Activated naive CD8-positive, alpha-beta T cell treated with anti-CD3 and anti-CD28 coated beads, Interleukin-2, amount 50 U/mL, for 16 hours (primary cell): ENCODE results near the gene PDE7B.
"Not testable (repeated sequence)": the region's sequence is repeated elsewhere in the genome, so short reads cannot be mapped to it uniquely, and the experiment has no call there.

Source experiments
- DNase-seq: peaks from one replicate; pipeline ENCODE4 v3.0.0-alpha.2; 2020; ENCODE audit warnings: low read depth, low spot score

Gene PDE7B

DNA sequence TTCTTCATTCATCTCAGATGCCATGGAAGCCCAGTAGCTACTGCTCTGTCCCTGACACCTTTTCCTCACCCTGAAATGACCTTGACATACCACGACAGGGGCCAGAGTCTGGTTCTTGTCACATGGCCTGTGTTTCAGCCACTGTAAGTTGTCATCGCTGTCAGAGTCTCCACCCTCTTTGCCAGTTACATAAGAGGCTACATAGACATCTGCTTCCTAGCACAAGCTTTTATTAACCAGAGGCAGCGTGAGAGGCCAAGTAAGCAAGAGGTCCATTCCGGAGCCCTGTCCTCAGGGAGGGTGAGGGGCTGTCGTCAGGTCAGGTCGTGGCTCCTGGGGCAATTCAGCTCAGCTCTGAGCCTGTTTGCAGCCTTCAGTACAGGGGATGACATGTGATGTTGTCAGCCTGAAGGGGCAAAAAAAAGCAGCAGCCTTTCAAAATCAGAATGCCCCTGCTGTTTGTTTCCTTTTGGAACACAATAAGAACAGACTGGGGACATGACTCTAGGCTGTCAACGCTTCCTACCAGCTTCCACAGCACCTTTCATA, 252.3 kb downstream of the PDE7B start:
- no peak for DNase-seq

DNA sequence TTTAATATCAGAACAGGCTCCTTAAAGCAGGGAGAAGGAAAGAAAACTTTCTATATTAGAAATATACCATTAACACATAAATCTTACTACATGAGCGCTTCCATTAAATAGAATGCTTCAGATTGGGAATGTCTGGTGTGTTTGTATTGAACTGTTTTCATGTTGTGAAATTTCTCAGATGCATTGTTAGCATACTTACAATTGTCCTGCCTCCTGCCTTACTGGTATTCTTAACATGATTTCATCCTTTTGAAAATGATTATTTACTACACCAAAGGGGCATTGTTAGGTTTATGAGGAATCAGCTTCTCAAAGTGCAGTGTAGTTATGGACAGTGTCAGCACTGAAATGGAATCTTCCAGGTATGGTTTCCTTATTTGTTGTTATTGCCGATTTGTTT, 253.1 kb downstream of the PDE7B start:
- no peak for DNase-seq

DNA sequence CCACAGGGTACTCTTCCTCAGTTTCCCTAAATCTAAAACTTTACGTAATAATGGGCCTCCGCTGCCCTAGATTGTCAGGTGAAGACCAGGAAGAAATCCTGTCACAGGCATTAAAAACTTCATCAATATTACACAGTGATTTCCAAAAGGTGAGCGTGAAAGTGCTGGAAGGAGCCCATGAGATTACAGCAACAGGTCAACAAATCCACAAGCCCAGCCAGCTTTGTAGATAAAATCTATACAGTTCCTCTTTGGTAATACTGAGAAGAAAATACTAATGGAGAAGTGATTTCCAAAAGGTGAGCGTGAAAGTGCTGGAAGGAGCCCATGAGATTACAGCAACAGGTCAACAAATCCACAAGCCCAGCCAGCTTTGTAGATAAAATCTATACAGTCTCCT, 254.3 kb downstream of the PDE7B start:
- not testable (repeated sequence) for DNase-seq

DNA sequence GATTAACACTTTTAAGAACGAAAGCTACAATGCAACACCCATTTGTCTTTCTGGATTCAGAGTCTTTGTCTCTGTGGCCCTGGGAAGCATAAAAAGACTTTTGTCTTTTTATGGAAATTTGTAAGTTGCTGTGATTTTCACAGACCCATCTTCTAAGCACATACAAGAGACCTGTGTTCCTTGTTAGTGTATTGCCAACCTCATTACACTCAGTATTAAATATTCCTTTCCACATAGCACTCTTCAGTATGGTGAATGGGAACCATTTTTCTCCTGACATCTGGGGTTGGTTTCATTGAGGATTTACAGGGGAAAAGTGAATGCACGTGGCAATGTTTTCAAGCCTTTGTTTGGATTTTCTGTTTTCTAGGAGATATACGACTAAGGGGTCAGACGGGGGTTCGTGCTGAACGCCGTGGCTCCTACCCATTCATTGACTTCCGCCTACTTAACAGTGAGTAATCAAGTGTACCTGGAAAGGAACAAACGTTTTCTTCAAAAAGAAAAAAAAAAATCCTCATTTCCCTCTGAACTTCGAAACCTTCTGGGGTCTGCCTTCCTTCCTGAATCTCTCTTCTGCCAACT, 257.0 kb downstream of the PDE7B start:
- DNase-seq: no peak

DNA sequence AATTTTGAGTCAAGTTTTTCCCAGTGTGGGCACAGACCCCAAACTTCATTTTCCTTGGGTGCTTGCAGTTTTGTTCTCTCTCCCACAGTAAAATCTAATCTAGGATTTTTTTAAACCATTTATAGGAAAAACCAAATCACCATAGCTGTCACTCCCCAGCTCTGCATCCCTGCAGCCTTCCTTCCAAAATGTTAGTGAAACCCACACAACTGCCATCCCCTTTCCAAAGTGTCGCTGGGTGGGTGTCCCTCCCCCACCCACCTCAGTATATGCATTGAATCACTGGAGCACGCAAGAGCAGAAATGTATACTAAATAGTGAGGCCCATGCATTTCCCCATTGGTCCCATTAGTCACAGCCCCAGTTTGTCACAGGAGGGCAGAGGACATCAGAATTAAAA, 260.3 kb downstream of the PDE7B start:
- no peak for DNase-seq

DNA sequence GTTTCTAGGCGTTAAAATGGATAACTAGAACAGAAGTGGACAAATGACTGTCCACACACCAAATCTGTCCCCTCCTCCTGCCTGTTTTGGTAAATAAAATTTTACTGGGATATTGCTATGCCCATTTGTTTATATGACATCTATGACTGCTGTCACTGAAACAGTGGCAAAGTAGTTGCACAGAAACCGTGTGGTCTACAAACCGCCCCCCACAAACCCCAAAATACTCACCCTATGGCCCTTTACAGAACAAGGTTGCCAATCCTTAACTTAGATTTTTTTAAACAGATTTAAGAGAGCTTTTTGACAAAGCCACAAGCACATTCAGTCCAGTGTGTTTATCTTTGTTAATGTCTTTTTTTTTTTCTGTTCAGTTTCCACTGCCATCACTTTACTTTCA, 260.8 kb downstream of the PDE7B start:
- DNase-seq: no peak

DNA sequence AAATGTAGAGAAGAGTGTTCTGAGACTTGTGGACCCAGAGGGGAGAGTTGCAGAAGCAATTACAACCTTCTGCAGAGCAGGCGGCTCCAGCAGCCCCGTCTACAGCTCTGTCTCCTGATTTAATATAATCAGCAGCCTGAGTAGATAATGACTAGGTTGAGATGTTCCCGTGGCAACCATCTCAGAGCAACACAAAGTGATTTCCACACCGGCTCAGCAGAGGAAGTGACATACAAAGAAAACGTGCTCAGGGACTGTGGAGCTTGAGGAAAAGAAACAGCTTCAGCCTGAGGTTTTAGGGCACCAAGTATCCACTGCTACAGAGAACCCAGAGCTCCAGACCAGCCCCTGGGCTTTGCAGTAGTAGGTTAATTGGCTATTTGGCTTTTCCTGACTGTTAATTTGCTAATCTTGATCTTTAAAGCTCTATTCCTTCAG, 262.3 kb downstream of the PDE7B start:
- no peak for DNase-seq

DNA sequence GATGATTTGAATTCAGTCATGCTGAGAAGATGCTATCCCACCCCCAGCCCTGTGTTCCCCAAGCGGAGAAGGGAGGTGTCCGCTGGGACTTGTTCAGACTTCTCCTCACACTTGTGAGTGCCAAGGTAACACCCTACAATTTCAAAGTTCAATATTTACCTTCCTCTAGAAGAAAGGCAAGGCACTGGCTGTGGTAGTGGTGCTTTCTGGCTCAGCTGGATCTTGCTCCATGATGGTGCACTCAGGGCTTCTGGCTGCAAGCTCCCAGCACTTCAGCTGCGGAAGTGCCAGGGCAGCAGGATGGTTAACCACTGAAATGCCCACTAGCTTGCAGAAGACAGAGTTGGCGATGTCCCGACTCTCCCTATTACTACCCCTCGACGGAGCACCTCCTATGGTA, 263.2 kb downstream of the PDE7B start:
- DNase-seq: no peak

DNA sequence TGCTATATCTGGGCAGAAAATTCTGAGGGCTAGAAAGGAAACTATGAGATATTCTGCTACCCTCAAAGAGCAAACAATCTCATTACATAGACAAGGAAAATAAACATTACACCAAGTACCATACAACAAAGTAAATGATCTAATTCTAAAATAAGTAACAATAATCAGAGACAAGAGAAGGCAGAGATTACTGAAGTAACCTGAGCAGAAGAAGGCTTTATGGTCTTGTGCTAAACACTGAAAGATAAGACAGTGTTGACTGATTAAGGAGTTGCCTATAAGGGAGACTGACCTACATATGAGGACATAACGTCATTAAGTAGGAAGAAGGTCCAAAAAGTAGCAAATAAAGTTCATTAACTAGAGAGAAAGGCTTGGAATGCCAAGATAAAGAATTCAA, 264.4 kb downstream of the PDE7B start:
- no peak for DNase-seq

DNA sequence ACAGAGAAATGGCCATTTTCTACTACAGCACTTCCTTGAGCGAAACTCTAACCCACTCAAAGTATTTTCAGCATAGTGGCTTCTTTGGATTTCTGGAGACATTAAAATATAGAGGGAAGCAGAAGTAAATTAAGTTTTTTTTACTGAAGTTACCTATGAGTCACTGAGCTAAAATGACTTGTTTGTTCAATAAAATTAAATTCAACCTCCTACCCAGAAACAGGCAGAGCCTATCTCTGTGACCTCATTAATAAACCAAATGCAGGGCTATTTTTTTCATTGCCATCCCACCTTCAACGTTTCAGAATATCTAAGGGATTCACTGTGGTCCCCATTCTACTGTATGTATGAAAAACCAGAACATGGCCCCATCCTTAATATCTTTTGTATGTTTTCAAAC, 265.6 kb downstream of the PDE7B start:
- DNase-seq: no peak

DNA sequence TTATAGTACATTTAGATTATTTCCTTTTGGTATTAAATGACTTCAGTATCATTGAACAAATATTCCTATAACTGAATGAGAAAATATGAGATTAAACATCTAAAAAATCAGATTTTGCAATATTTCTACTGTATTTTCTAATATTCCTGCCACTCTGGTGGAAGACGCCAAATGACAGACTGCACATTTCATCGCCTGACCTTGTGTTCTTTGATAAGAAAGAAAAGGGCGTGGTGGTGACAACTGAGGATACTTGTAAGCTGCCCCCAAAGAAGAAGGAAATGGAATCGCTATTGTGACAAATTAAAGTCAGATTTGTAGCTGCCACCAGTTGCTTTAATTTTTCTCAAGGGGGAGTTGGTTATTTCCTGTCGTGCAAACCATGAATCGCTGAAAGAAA, 267.3 kb downstream of the PDE7B start:
- DNase-seq: no peak

DNA sequence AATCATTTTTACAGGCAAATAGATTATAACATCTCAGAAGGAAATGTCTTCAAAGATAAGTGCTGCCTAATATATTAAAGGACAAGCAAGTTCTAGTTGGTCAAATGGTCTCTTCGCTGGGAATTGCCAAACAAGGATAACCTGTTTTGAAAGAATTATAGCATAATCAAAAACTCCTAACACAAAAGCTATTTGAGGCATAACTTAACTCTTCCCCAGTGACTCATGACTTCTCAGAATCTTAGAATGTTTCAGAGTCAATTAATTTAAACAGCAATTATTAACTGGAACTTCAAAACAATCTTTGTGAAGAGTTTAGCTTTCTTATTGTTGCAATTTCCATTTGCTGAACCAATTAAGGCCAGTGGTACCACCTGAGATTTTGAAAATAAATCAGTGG, 272.0 kb downstream of the PDE7B start:
- no peak for DNase-seq

DNA sequence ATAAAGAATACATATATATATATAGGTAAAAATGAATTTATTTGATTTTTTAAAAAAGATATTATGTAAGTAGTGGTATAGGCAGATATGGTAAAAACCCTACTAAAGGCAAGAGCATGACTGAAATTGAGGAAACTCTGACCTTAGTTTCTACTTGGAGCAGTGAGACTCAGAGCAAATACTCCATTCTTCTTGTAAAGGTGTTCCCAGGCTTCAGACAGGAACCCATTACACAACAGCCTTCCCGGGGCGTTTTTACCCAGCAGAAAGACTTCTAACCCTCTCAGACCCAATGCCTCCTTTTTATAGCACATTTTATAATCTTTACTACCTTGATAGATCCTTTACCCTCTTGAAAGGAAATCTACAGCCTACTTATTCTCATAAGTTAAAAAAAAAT, 274.1 kb downstream of the PDE7B start:
- no peak for DNase-seq

DNA sequence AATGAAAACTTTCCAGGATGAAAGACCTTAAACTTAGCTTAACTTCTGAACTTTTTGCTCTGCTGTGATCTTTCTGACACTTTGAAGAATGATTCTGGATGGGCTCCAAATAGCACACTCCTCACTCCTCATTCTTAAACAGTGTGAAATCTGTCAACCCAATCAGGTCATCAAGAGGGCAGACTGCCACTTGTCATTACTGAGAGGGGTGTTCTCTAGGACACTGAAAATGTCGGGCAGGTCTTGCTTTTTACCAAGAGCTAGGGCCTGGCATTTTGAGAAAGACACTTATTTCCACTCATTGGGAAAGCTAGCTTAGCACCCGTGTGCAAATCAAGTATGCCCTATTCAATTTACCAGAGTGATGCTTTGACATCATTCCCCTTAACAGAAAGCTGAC, 276.4 kb downstream of the PDE7B start:
- DNase-seq: no peak

DNA sequence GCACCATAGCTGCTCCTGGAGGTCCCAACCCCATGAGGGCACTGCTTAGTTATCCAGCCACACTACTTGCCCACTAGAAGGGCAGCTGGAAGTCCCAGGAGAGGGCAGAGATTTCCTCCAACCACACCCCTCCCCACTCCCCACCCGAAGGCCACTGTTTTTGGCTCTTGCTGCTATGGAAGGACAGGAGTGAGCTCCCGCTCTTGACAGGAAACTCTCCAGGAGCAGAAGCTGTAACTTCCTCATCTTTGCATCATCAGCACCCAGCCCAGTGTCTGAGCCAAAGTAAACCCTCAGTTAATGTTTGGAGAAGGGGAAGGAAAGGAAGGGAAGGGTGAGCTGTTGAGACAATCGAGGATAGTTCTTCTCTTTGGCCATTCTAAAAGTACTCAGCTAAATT, 277.9 kb downstream of the PDE7B start:
- no peak for DNase-seq

DNA sequence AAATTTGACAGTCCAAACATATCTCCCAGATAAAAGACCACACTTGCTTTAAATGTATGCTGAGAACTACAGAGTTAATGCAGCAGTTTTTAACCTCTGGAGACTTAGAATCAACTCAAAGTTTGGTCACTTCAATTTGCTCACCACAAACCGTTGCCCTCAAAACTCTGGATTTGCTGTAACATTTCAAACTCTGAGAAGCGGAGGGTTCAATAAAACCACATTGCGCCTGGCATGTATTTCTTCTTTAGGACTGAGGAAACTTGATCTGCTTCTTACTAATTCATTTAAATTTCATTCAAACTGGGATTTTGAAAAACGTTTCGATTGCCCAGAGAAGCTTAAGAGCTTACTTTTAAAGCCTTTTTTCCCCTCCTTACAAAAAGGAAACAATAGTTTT, 282.8 kb downstream of the PDE7B start:
- no peak for DNase-seq

DNA sequence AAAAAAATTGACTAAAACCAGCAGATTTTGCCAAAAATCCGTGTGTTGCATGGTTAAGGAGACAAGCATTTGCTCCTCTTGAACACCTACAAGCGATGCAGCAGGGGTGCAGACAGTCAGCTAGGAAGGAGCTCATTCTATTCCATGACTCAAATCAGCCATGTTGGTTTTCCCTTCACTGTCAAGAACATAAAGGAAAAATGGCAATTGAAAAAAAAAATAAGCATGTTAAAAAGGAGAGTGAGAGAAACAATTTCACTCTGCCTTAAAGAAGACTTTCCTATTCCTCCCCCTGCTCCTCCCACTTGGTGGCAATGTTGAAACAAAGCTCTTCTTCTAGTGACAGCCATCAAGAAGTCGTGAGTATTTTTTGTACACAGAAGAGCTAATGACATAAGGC, 283.2 kb downstream of the PDE7B start:
- DNase-seq: no peak

DNA sequence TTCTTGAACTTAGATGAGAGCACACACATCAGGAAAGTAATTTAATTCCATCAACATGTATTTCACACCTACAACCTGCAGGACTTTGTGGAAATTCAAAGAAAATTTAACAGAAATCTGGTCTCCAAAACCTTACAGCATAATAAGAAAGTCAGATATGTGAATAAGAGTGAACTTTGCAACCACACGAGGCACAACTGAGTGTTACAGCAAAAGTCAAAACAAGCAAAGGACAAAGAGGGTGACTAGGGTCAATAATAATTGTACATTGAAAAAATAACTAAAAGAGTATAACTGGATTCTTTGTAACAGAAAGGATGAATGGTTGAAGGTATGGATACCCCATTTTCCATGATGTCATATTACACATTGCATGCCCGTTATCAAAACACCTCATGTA, 284.8 kb downstream of the PDE7B start:
- no peak for DNase-seq

DNA sequence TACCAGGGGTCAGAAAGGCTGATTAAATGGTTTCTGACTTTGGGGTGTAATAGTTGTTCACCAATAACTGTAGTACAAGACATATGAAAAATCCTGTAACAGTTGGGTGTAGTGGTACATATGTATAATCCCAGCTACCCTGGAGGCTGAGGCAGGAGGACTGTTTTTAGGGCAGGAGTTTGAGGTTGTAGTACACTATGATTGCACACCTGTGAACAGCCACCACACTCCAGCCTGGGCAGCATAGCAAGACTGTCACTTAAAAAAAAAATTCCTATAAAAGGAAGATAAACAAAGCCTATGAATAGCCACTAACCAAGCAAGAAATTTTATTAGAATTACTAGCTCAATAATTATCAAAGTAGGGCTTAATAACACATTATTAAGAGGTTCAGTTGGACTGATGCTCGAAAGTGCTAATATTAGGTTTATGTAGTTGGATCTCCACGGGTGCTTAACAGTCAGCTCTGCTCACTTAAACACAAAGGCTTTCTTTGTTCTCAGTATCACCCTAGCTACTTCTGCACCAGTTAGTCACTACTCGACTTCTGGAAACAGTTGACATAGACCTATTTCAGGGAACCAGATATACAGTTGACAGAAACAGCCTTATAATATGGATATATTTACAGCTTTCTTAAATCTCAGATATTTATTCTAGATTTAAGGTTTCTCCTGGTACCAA, 285.6 kb downstream of the PDE7B start:
- no peak for DNase-seq

DNA sequence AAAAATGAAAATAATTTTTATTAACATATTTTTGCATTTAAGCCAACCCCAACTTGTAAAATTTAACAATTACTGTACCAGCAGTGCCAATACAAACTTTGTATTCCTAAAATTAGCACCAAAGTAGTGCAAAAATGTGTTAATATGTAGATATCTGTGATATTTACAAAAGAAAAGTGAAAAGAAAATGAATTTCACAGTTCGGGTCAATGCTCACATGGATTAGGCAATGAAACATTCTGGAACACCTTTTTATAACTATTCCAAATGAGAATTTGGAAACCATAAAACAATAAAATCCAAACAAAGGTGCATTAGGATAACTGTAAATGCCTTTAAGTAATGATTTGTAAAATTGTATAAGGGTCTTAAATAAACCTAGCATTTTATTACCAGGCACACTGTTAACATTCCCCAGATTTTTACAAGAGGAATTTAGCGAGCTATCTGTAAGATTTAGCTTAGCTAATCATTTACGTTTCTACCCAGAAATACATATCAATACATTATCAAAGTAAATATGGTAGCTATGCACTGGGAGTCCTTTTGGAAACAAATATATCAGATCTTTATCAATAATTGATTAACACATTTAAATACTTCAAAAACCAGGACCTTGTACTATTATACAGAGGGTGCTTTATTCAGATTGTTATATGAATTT, 286.4 kb downstream of the PDE7B start:
- no peak for DNase-seq

DNA sequence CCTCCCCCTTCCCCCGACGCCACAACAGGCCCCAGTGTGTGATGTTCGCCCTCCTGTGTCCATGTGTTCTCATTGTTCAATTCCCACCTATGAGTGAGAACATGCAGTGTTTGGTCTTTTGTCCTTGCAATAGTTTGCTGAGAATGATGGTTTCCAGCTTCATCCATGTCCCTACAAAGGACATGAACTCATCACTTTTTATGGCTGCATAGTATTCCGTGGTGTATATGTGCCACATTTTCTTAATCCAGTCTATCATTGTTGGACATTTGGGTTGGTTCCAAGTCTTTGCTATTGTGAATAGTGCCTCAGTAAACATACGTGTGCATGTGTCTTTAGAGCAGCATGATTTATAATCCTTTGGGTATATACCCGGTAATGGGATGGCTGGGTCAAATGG, 287.6 kb downstream of the PDE7B start:
- not testable (repeated sequence) for DNase-seq

DNA sequence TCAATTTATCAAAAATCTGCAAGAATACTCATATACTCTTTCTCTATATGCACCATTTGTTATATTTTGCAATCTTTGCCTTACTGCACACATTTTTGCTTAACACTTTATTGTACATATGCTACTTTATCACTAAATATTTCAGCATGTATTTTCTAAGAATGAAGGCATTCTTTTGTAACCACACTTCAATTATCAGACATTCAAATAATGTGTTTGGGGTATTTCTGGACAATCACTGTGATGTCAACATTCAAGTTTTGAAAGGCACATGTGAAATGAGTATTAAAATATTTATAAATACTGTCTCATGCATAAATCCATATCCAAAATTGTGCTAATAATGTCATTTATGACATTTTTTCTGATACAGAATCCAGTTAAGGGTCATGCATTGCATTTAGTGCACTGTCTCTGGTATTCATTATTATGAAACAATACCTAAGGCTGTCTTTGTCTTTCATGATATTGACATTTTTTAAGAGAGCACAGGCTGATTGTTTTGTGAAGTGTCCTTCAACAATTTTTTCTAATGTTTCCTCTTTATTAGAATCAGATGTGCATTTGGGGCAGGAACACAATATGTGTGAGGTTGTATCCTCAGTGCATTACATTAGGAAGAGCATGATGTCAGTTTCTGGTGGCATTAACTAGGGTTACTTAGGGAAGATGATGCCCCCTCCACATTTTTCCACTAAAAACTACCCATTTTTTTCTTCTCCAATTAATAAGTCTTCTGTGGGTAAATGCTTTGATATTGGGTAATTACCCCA, 292.9 kb downstream of the PDE7B start:
- no peak for DNase-seq
